Astrocyte (in vitro differentiated cells and primary cell): ENCODE data around the gene MORN4. TPM values are rescaled to one million over a fixed set of nuclear protein-coding genes. Genes with fewer than 3 reads are reported as not detected.
"Not testable (repeated sequence)": the region's sequence is repeated elsewhere in the genome, so short reads cannot be mapped to it uniquely, and the experiment has no call there.

Experiments
- DNase-seq: peaks from one replicate; pipeline ENCODE4 v3.0.0-alpha.2; 2010; ENCODE audit warnings: low read depth
- FAIRE-seq: peaks from 2 replicates; lab custom pipeline; 2011; peaks lifted over from hg19 to GRCh38; lab: Jason Lieb, UNC
- H2AFZ ChIP-seq: 2 replicates; pipeline ENCODE4 v1.6.0; 2012; ENCODE audit warnings: low read depth, low read length, inconsistent platforms
- H3K27ac ChIP-seq: 2 replicates; pipeline ENCODE4 v1.5.1; 2011; ENCODE audit warnings: low read depth, low read length, inconsistent platforms
- H3K27me3 ChIP-seq: 2 replicates; pipeline ENCODE4 v1.6.0; 2011; ENCODE audit warnings: low read length, inconsistent platforms; ENCODE audit not compliant: insufficient read depth
- H3K36me3 ChIP-seq: 2 replicates; pipeline ENCODE4 v1.5.1; 2011; ENCODE audit warnings: low read length, inconsistent platforms; ENCODE audit not compliant: insufficient read depth
- H3K4me1 ChIP-seq: 2 replicates; pipeline ENCODE4 v1.5.1; 2011; ENCODE audit warnings: low read length, inconsistent platforms; ENCODE audit not compliant: insufficient read depth
- H3K4me2 ChIP-seq: 2 replicates; pipeline ENCODE4 v1.6.0; 2012; ENCODE audit warnings: low read length, inconsistent platforms
- H3K4me3 ChIP-seq: 2 replicates; pipeline ENCODE4 v1.5.1; 2011; ENCODE audit warnings: low read depth, mild to moderate bottlenecking, low read length, inconsistent platforms; ENCODE audit not compliant: insufficient read depth
- H3K79me2 ChIP-seq: 2 replicates; pipeline ENCODE4 v1.6.0; 2012; ENCODE audit warnings: mild to moderate bottlenecking, low read length, inconsistent platforms; ENCODE audit not compliant: insufficient read depth
- H3K9ac ChIP-seq: 2 replicates; pipeline ENCODE4 v1.6.0; 2012; ENCODE audit warnings: mild to moderate bottlenecking, low read length, inconsistent platforms
- H3K9me3 ChIP-seq: 2 replicates; pipeline ENCODE4 v1.5.1; 2012; ENCODE audit warnings: low read depth, mild to moderate bottlenecking, low read length, inconsistent platforms; ENCODE audit not compliant: insufficient read depth
- H4K20me1 ChIP-seq: 2 replicates; pipeline ENCODE4 v1.6.0; 2012; ENCODE audit warnings: low read length, inconsistent platforms; ENCODE audit not compliant: insufficient read depth
- H3K27ac Mint-ChIP-seq: one replicate; pipeline ENCODE4 v1.8.0; 2021; ENCODE audit warnings: mild to moderate bottlenecking, mixed read lengths; ENCODE audit not compliant: unreplicated experiment
- H3K27me3 Mint-ChIP-seq: one replicate; pipeline ENCODE4 v1.8.0; 2021; ENCODE audit warnings: low read depth, mixed read lengths; ENCODE audit not compliant: unreplicated experiment
- H3K36me3 Mint-ChIP-seq: one replicate; pipeline ENCODE4 v1.8.0; 2021; ENCODE audit warnings: low read depth, mixed read lengths; ENCODE audit not compliant: unreplicated experiment
- H3K4me1 Mint-ChIP-seq: one replicate; pipeline ENCODE4 v1.8.0; 2021; ENCODE audit warnings: low read depth, mixed read lengths; ENCODE audit not compliant: unreplicated experiment
- H3K4me3 Mint-ChIP-seq: one replicate; pipeline ENCODE4 v1.8.0; 2021; ENCODE audit warnings: mild to moderate bottlenecking, moderate library complexity, mixed read lengths; ENCODE audit not compliant: unreplicated experiment
- H3K9me3 Mint-ChIP-seq: one replicate; pipeline ENCODE4 v1.8.0; 2021; ENCODE audit warnings: mild to moderate bottlenecking, mixed read lengths; ENCODE audit not compliant: unreplicated experiment
- CTCF ChIP-seq: IDR thresholded peaks from 2 replicates; pipeline ENCODE4 v1.5.1; 2011; ENCODE audit warnings: low read depth, mild to moderate bottlenecking, inconsistent platforms, low read length, moderate library complexity; ENCODE audit not compliant: insufficient read depth
- EZH2 ChIP-seq: IDR thresholded peaks from 2 replicates; pipeline ENCODE4 v1.6.1; 2012; ENCODE audit warnings: mild to moderate bottlenecking, low read length, inconsistent platforms; ENCODE audit not compliant: insufficient read depth
- total RNA-seq: library from RNA; stranded (reverse); gene quantifications from 2 replicates; pipeline ENCODE4 v1.2.1, GENCODE V29; 2021

MORN4 gene
- total RNA-seq, 1 donor from 2014 or later = 16.2 TPM

DNA sequence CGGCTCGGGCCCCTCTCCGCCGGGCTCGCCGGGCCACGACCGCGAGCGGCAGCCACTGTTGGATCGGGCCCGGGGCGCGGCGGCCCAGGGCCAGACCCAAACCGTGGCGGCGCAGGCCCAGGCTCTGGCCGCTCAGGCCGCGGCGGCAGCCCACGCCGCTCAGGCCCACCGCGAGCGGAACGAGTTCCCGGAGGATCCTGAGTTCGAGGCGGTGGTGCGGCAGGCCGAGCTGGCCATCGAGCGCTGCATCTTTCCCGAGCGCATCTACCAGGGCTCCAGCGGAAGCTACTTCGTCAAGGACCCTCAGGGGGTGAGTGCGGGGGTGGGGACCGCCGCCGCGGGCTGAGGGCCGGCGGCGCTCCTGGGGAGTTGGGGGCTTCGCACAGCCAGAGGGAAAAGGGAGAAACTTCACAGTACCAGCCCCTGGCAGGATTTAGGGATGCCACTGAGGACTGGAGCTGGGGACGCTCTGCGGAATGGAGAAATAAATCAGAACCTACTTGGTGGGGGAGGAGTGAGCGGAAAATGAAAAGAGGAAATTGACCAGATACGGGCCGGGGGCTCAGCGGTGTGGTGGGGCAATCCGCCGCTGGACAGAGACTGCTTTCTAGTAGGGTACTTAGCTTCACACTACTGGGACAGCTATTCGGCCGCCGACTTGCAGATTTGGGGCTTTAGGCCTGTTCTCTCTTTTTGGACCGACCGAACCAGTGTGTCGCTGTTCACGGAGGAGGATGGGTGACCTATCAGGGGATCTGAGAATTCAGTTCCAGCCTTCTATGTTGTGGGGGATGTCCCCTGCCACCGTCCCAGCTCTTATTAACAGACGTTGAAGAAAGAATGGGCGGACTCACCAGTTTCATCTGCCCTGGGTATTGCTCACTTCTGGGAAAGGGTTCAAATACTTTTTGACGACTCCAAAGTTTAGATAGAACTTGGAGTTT is 7.8 kb upstream of the MORN4 start:
- Histone ChIP-seq H3K9me3 (no peaks in the 10 kb centered on the region), H3K9ac (peak overlapping the region; percentile 98), H2AFZ (peak overlapping the region; percentile 48), H4K20me1 (peaks cover 29% of the 10 kb centered on the region), H3K4me1 (peaks cover 13% of the 10 kb centered on the region), H3K79me2 (peaks cover 42% of the 10 kb centered on the region), H3K4me3 (peak overlapping the region; percentile 88), H3K36me3 (peaks cover 9% of the 10 kb centered on the region), H3K27me3 (no peaks in the 10 kb centered on the region), H3K4me2 (peak overlapping the region; percentile 96), H3K27ac (peak overlapping the region; percentile 83)
- FAIRE-seq (no peak), DNase-seq (peak; percentile 22)
- TF ChIP-seq EZH2 (no peak), CTCF (no peak)
- H3K9me3 Mint-ChIP-seq = no peaks in the 10 kb centered on the region
- peaks cover 10% of the 10 kb centered on the region for H3K36me3 Mint-ChIP-seq
- no peaks in the 10 kb centered on the region for H3K27me3 Mint-ChIP-seq
- H3K4me3 Mint-ChIP-seq = peak overlapping the region; percentile 95
- peaks cover 8% of the 10 kb centered on the region for H3K4me1 Mint-ChIP-seq
- peak overlapping the region; percentile 87 for H3K27ac Mint-ChIP-seq

DNA sequence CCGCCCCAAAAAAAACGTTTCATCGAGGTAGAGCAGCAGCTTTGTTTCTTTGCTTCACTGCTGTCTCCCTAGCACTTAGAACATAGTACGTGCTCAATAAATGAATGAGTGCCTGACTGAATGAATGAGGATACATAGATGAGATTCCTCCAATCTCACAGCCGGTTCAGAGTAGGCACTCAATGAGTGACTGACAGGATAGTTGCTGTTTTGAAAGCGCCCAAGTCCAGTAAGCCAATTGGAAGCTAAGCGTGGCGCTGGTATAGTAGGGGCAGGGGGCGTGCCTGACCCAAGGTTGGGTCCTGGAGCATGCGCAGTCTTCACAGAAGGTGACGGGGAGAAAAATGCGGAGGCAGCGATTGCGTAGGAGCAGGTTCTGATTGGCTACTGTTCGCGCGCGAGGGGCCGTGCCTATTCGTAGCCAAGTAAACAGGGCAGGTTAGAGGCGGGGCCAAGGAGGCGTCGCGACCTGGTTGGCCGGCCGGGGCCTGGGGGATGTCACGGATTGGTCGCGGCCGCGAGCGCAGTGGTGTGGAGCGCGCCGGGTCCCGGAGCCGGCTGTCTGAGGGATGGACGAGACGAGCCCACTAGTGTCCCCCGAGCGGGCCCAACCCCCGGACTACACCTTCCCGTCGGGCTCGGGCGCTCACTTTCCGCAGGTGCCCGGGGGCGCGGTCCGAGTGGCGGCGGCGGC is 7.0 kb upstream of the MORN4 start, which contains the start of gene PI4K2A:
TSS of gene PI4K2A (plus strand) at position 498 of the 694 bp plus-strand sequence. CDS start at position 570, 72 bp downstream.
- no peaks in the 10 kb centered on the region for H3K27me3 Mint-ChIP-seq
- H3K9me3 Mint-ChIP-seq = no peaks in the 10 kb centered on the region
- Histone ChIP-seq H3K9me3 (no peaks in the 10 kb centered on the region), H3K27me3 (no peaks in the 10 kb centered on the region), H3K27ac (peak within 1 kb of the TSS; percentile 83), H3K36me3 (peaks cover 9% of the 10 kb centered on the region), H3K79me2 (peaks cover 37% of the 10 kb centered on the region), H2AFZ (peak within 1 kb of the TSS; percentile 67), H3K4me3 (peak within 1 kb of the TSS; percentile 88), H4K20me1 (peaks cover 29% of the 10 kb centered on the region), H3K4me2 (peak within 1 kb of the TSS; percentile 96), H3K4me1 (peaks cover 13% of the 10 kb centered on the region), H3K9ac (peak within 1 kb of the TSS; percentile 98)
- H3K27ac Mint-ChIP-seq = peak within 1 kb of the TSS; percentile 87
- TF ChIP-seq CTCF (no peak), EZH2 (no peak)
- peaks cover 8% of the 10 kb centered on the region for H3K36me3 Mint-ChIP-seq
- peak within 1 kb of the TSS; percentile 95 for H3K4me3 Mint-ChIP-seq
- DNase-seq (peak; percentile 96), FAIRE-seq (peak; percentile 67)
- H3K4me1 Mint-ChIP-seq = peaks cover 8% of the 10 kb centered on the region

GRCh38 chr10:97639090-97639489 is 5.8 kb upstream of the MORN4 start:
- not testable (repeated sequence) for H3K27ac Mint-ChIP-seq, H3K9me3 Mint-ChIP-seq, H3K9ac ChIP-seq, H3K36me3 ChIP-seq, H3K9me3 ChIP-seq, H3K4me1 Mint-ChIP-seq, FAIRE-seq, H3K4me3 Mint-ChIP-seq, H3K36me3 Mint-ChIP-seq, H3K27ac ChIP-seq, DNase-seq, H3K4me2 ChIP-seq, H3K4me3 ChIP-seq, H2AFZ ChIP-seq, H3K27me3 Mint-ChIP-seq, H3K27me3 ChIP-seq
- H3K79me2 ChIP-seq = peaks cover 32% of the 10 kb centered on the region
- H4K20me1 ChIP-seq = peaks cover 29% of the 10 kb centered on the region
- peaks cover 13% of the 10 kb centered on the region for H3K4me1 ChIP-seq
